KMS-11 (cell line): ENCODE data around the gene LHX5.

Experiments
- H2AFZ ChIP-seq: fragments of 200-600 bp; sonication (generic); 2 replicates; pipeline ENCODE4 v1.6.1; 2016; ENCODE audit warnings: antibody characterized with exemption, mixed run types, low read depth
- H3K27ac ChIP-seq: fragments of 200-600 bp; sonication (generic); 2 replicates; pipeline ENCODE4 v1.6.1; 2016; ENCODE audit warnings: mild to moderate bottlenecking, mixed run types
- H3K27me3 ChIP-seq: fragments of 200-600 bp; sonication (generic); 2 replicates; pipeline ENCODE4 v1.6.1; 2017; ENCODE audit warnings: mild to moderate bottlenecking, low read depth, mixed run types, moderate library complexity; ENCODE audit not compliant: insufficient read depth
- H3K36me3 ChIP-seq: fragments of 200-600 bp; sonication (generic); 2 replicates; pipeline ENCODE4 v1.6.1; 2017; ENCODE audit warnings: mild to moderate bottlenecking, mixed run types; ENCODE audit not compliant: insufficient read depth
- H3K4me1 ChIP-seq: fragments of 200-600 bp; sonication (generic); 2 replicates; pipeline ENCODE4 v1.6.1; 2016; ENCODE audit warnings: mild to moderate bottlenecking, low read depth, mixed run types; ENCODE audit not compliant: poor library complexity, severe bottlenecking
- H3K4me2 ChIP-seq: fragments of 200-600 bp; sonication (generic); 2 replicates; pipeline ENCODE4 v1.7.0; 2016; ENCODE audit warnings: mild to moderate bottlenecking, mixed run types
- H3K4me3 ChIP-seq: fragments of 200-600 bp; sonication (generic); IDR thresholded peaks from 2 replicates; pipeline ENCODE4 v1.6.1; 2017; ENCODE audit warnings: low read depth, low read length, mixed read lengths; ENCODE audit not compliant: insufficient read depth
- H3K79me2 ChIP-seq: fragments of 200-600 bp; sonication (generic); 2 replicates; pipeline ENCODE4 v1.6.1; 2016; ENCODE audit warnings: low read depth, mixed run types; ENCODE audit not compliant: insufficient read depth
- H3K9ac ChIP-seq: fragments of 200-600 bp; sonication (generic); 2 replicates; pipeline ENCODE4 v1.6.1; 2016; ENCODE audit warnings: mild to moderate bottlenecking, mixed run types
- H4K20me1 ChIP-seq: fragments of 200-600 bp; sonication (generic); 2 replicates; pipeline ENCODE4 v1.6.1; 2016; ENCODE audit warnings: mild to moderate bottlenecking, mixed run types; ENCODE audit not compliant: insufficient read depth
- CTCF ChIP-seq: fragments of 200-600 bp; sonication (generic); conservative IDR thresholded peaks from 2 replicates; pipeline ENCODE4 v1.6.1; 2017; ENCODE audit warnings: low read depth, mild to moderate bottlenecking, antibody characterized with exemption, low read length, moderate library complexity, mixed read lengths

The LHX5 gene

GRCh38 chr12:113422886-113423669 lies 48.6 kb downstream of the LHX5 start:
- no peak overlapping the region for H3K4me3 ChIP-seq
- no peaks in the 10 kb centered on the region for H3K27me3 ChIP-seq
- H4K20me1 ChIP-seq: no peaks in the 10 kb centered on the region
- TF ChIP-seq CTCF: no peak
- no peaks in the 10 kb centered on the region for H3K79me2 ChIP-seq
- no peak overlapping the region for H2AFZ ChIP-seq
- peaks cover 14% of the 10 kb centered on the region for H3K4me1 ChIP-seq
- H3K36me3 ChIP-seq: no peaks in the 10 kb centered on the region
- H3K9ac ChIP-seq: no peak overlapping the region
- no peak overlapping the region; the same call in 1 of the 2 replicates for H3K4me2 ChIP-seq
- no peak overlapping the region for H3K27ac ChIP-seq

GRCh38 chr12:113422030-113422885 lies 49.4 kb downstream of the LHX5 start, which contains the start of gene SDSL:
TSS of gene SDSL (plus strand) at chr12:113422380. CDS start at chr12:113427983, 5,603 bp downstream.
- Histone ChIP-seq H3K27ac (no peak within 1 kb of the TSS), H3K36me3 (no peaks in the 10 kb centered on the region), H4K20me1 (no peaks in the 10 kb centered on the region), H3K4me2 (peak within 1 kb of the TSS; percentile 48), H2AFZ (peak within 1 kb of the TSS; percentile 52; the same call in 1 of the 2 replicates), H3K4me3 (no peak within 1 kb of the TSS), H3K79me2 (no peaks in the 10 kb centered on the region), H3K27me3 (no peaks in the 10 kb centered on the region), H3K9ac (peak within 1 kb of the TSS; percentile 56; the same call in 1 of the 2 replicates), H3K4me1 (peaks cover 14% of the 10 kb centered on the region)
- TF ChIP-seq CTCF: no peak

GRCh38 chr12:113420996-113421595 lies 50.6 kb downstream of the LHX5 start:
- Histone ChIP-seq H3K27ac (no peak overlapping the region), H3K27me3 (no peaks in the 10 kb centered on the region), H3K79me2 (no peaks in the 10 kb centered on the region), H3K4me1 (peaks cover 7% of the 10 kb centered on the region), H3K36me3 (no peaks in the 10 kb centered on the region), H4K20me1 (no peaks in the 10 kb centered on the region), H3K9ac (no peak overlapping the region), H3K4me3 (no peak overlapping the region), H2AFZ (no peak overlapping the region), H3K4me2 (no peak overlapping the region)
- no peak for TF ChIP-seq CTCF

GRCh38 chr12:113418213-113418879 lies 53.3 kb downstream of the LHX5 start:
- no peaks in the 10 kb centered on the region for H3K4me1 ChIP-seq
- no peaks in the 10 kb centered on the region for H3K79me2 ChIP-seq
- no peak overlapping the region for H2AFZ ChIP-seq
- no peaks in the 10 kb centered on the region for H3K36me3 ChIP-seq
- H3K27me3 ChIP-seq: no peaks in the 10 kb centered on the region
- no peak for TF ChIP-seq CTCF
- H3K4me2 ChIP-seq: no peak overlapping the region
- no peak overlapping the region for H3K27ac ChIP-seq
- H4K20me1 ChIP-seq: no peaks in the 10 kb centered on the region
- H3K9ac ChIP-seq: no peak overlapping the region
- H3K4me3 ChIP-seq: no peak overlapping the region
